ENCODE data around the gene HAO1.

DNA sequence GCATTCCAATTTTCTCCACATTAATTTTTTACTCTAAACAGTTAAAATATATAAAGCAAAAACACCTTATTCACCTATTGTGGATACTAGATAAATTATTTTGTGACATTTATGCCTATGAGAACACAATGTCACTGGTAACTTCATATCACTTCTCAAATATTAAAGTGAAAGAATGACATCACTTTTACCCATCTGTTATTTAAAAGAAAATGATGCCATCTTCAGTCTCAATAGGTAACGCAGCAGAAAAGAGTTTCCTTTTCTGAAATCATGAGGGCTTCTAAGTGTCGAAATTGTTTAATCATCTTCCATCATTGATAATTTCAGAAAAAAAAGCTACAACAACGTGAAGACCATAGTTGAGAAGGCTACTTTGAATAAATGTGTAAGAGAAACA lies 2.9 kb downstream of the HAO1 start:
- TF ChIP-seq BHLHE40 (IDR thresholded peaks at IDR 0.05; ENCODE audit: low read depth, low read length) (no peak), CTCF (conservative IDR thresholded peaks at IDR 0.05; ENCODE audit: low read depth, low read length) (no peak), RFX5 (IDR thresholded peaks at IDR 0.05; ENCODE audit: low read depth, low read length) (no peak), POLR2A (IDR thresholded peaks at IDR 0.05; ENCODE audit: low read depth, low read length) (no peak), MAZ (IDR thresholded peaks at IDR 0.05; ENCODE audit: borderline replicate concordance, low read depth, low read length) (no peak), FOS (IDR thresholded peaks at IDR 0.05; ENCODE audit: low read depth, low read length) (no peak), RAD21 (IDR thresholded peaks at IDR 0.05; ENCODE audit: low read length) (no peak), SMC3 (IDR thresholded peaks at IDR 0.05; ENCODE audit: low read depth, low read length) (no peak), MXI1 (IDR thresholded peaks at IDR 0.05; ENCODE audit: borderline replicate concordance, low read depth, low read length) (no peak), RCOR1 (IDR thresholded peaks at IDR 0.05; ENCODE audit: insufficient replicate concordance, low read length) (no peak), USF2 (IDR thresholded peaks at IDR 0.05; ENCODE audit: low read depth, low read length) (no peak), MAFK (IDR thresholded peaks at IDR 0.05; ENCODE audit: low read depth, low read length) (no peak)
- TF ChIP-seq, protein P1, sequence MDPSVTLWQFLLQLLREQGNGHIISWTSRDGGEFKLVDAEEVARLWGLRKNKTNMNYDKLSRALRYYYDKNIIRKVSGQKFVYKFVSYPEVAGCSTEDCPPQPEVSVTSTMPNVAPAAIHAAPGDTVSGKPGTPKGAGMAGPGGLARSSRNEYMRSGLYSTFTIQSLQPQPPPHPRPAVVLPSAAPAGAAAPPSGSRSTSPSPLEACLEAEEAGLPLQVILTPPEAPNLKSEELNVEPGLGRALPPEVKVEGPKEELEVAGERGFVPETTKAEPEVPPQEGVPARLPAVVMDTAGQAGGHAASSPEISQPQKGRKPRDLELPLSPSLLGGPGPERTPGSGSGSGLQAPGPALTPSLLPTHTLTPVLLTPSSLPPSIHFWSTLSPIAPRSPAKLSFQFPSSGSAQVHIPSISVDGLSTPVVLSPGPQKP (IDR thresholded peaks at IDR 0.05; ENCODE audit: borderline replicate concordance, low read depth, low read length): no peak

All from IMR-90 (cell line).